Type B pancreatic cell (in vitro differentiated cells): ENCODE measurements around the gene SNPH. TPM values are rescaled to one million over a fixed set of nuclear protein-coding genes. Genes with fewer than 3 reads are reported as not detected.

Experiments
- DNase-seq: peaks from one replicate; pipeline ENCODE4 v3.0.0; 2021; ENCODE audit warnings: mixed read lengths; ENCODE audit not compliant: unreplicated experiment; ENCODE audit errors: extremely low spot score
- H3K27ac Mint-ChIP-seq: 2 replicates; pipeline ENCODE4 v1.8.0; 2021; ENCODE audit warnings: mild to moderate bottlenecking, mixed read lengths
- H3K27me3 Mint-ChIP-seq: 2 replicates; pipeline ENCODE4 v1.8.0; 2021; ENCODE audit warnings: mixed read lengths
- H3K36me3 Mint-ChIP-seq: 2 replicates; pipeline ENCODE4 v1.8.0; 2021; ENCODE audit warnings: mixed read lengths
- H3K4me1 Mint-ChIP-seq: one replicate; pipeline ENCODE4 v1.8.0; 2021; ENCODE audit warnings: mixed read lengths; ENCODE audit not compliant: unreplicated experiment
- H3K4me3 Mint-ChIP-seq: 2 replicates; pipeline ENCODE4 v1.8.0; 2021; ENCODE audit warnings: mild to moderate bottlenecking, mixed read lengths
- H3K9me3 Mint-ChIP-seq: 2 replicates; pipeline ENCODE4 v1.8.0; 2021; ENCODE audit warnings: mixed read lengths
- total RNA-seq: library from RNA; stranded (reverse); gene quantifications from 2 replicates; pipeline ENCODE4 v1.2.1, GENCODE V29; 2021; ENCODE audit warnings: low replicate concordance
- TF ChIP-seq, protein P1 (sequence below): fragments of 200-600 bp; sonication (generic); conservative IDR thresholded peaks from 2 replicates; pipeline ENCODE4 v1.5.0; 2021; ENCODE audit warnings: antibody characterized with exemption, mild to moderate bottlenecking

Gene SNPH
- total RNA-seq, 1 donor from 2014 or later = 2.7 TPM

DNA sequence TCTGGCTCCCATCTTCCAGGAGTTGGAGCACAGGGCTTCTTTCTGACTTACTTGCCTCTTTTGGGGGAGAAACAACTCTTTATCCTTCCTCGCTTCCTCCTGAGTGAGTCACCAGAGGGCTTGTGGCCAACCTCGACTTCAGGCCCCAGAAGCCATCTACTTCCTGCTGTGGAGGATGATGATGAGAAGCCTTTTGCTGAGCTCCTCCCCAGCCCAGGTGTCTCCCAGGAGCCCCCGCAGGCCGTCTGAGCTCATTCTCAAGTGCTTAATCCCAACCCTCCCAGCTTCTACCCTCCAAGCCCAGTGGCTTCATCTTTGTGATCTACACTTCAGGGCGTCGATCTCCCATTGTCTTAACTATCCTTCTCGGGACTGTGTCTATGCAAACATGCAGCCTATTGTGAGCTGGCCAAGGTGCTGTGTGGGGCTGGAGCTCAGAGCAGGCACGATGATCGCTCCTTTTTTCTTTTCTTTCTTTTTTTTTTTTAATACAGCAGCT lies 35.0 kb downstream of the SNPH start:
- H3K27me3 Mint-ChIP-seq = no peaks in the 10 kb centered on the region
- no peaks in the 10 kb centered on the region for H3K4me1 Mint-ChIP-seq
- no peak for DNase-seq
- no peaks in the 10 kb centered on the region for H3K36me3 Mint-ChIP-seq
- no peak overlapping the region for H3K4me3 Mint-ChIP-seq
- no peak overlapping the region for H3K27ac Mint-ChIP-seq
- TF ChIP-seq, protein P1, sequence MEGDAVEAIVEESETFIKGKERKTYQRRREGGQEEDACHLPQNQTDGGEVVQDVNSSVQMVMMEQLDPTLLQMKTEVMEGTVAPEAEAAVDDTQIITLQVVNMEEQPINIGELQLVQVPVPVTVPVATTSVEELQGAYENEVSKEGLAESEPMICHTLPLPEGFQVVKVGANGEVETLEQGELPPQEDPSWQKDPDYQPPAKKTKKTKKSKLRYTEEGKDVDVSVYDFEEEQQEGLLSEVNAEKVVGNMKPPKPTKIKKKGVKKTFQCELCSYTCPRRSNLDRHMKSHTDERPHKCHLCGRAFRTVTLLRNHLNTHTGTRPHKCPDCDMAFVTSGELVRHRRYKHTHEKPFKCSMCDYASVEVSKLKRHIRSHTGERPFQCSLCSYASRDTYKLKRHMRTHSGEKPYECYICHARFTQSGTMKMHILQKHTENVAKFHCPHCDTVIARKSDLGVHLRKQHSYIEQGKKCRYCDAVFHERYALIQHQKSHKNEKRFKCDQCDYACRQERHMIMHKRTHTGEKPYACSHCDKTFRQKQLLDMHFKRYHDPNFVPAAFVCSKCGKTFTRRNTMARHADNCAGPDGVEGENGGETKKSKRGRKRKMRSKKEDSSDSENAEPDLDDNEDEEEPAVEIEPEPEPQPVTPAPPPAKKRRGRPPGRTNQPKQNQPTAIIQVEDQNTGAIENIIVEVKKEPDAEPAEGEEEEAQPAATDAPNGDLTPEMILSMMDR = no peak
- no peaks in the 10 kb centered on the region for H3K9me3 Mint-ChIP-seq

DNA sequence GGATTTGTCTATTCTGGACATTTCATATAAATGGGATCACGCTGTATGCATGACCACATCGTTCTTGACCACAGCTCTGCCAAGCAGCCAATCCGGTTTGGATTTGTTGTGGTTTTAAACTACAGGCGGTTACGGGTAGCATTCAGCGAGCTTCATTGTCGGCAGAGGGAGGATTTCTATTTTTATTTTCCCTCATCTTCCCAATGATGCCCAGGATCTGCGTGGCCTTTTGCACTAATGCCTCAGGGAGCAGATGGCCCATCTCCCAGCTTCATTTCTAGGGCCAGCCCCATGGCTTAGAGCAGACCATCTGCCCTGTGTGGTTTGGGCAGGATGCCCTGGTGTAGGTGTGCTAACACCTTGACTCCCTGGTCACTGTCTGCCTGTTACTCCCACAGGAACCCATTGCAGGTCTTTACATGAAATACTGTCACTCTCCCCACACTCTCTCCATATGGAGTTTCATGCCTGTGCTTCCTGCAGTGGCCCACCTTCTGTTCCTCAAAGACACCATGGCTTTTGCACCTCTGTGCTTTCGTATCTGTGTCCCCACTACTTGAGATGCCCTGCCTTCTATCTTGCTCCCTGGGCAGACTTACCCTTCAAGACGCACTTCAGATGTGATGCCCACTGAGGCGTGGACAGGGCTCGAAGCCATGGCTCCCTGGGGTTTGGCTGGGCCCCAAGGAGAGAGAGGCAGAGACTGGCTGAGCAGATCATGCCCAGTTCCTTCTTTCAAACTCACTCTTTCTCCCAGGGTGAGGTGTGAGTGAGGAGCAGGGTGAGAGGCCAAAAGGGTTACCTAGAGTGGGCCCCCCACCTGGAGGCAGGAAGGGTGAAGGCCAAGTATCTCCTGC lies 36.8 kb downstream of the SNPH start:
- Mint-ChIP-seq H3K27me3 (no peaks in the 10 kb centered on the region), H3K9me3 (no peaks in the 10 kb centered on the region), H3K4me3 (no peak overlapping the region), H3K4me1 (no peaks in the 10 kb centered on the region), H3K36me3 (no peaks in the 10 kb centered on the region), H3K27ac (no peak overlapping the region)
- no peak for DNase-seq
- TF ChIP-seq, protein P1 = no peak

GRCh38 chr20:1304710-1305515 lies 38.8 kb downstream of the SNPH start:
- Mint-ChIP-seq H3K36me3 (no peaks in the 10 kb centered on the region), H3K4me1 (no peaks in the 10 kb centered on the region), H3K27me3 (no peaks in the 10 kb centered on the region), H3K4me3 (no peak overlapping the region), H3K9me3 (no peaks in the 10 kb centered on the region), H3K27ac (no peak overlapping the region)
- TF ChIP-seq, protein P1 = no peak
- DNase-seq = no peak

DNA sequence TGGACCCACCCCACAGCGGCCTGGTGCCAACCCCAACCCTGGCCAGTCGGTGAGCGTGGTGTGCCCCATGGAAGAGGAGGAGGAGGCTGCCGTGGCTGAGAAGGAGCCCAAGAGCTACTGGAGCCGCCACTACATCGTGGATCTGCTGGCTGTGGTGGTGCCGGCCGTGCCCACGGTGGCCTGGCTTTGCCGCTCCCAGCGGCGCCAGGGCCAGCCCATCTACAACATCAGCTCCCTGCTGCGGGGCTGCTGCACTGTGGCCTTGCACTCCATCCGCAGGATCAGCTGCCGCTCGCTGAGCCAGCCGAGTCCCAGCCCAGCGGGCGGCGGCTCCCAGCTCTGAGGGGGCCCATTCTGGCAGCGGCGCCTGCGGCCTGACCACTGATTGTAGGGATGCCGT lies 39.6 kb downstream of the SNPH start:
- Mint-ChIP-seq H3K4me3 (no peak overlapping the region), H3K9me3 (no peaks in the 10 kb centered on the region), H3K4me1 (no peaks in the 10 kb centered on the region), H3K27me3 (no peaks in the 10 kb centered on the region), H3K36me3 (no peaks in the 10 kb centered on the region), H3K27ac (no peak overlapping the region)
- DNase-seq = no peak
- TF ChIP-seq, protein P1 = no peak

GRCh38 chr20:1306316-1307135 lies 40.4 kb downstream of the SNPH start:
- Mint-ChIP-seq H3K4me1 (no peaks in the 10 kb centered on the region), H3K4me3 (no peak overlapping the region), H3K27me3 (no peaks in the 10 kb centered on the region), H3K9me3 (no peaks in the 10 kb centered on the region), H3K36me3 (no peaks in the 10 kb centered on the region), H3K27ac (no peak overlapping the region)
- TF ChIP-seq, protein P1 = no peak
- DNase-seq = no peak
